ENCODE results near the gene ZNF667.

ZNF667 gene

DNA sequence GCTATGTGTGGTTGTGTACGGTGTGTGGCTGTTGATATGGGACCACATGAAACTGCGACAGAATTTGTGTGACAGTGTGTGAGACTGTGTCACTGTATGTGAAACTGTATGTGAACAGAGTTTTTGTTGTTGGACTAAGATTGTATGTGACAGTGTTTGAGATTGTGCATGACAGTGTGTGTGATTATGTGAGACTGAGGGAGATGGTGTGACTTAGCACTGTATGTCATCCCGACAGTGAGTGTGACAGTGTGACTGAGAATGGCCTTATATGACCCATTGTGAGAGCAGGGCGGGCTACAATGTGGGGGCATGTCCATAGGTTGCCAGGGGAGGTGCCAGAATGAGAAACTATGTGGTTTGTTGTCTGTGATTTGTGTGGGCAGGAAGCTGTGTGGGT is 72.1 kb downstream of the ZNF667 start:
- TF ChIP-seq, protein P1, sequence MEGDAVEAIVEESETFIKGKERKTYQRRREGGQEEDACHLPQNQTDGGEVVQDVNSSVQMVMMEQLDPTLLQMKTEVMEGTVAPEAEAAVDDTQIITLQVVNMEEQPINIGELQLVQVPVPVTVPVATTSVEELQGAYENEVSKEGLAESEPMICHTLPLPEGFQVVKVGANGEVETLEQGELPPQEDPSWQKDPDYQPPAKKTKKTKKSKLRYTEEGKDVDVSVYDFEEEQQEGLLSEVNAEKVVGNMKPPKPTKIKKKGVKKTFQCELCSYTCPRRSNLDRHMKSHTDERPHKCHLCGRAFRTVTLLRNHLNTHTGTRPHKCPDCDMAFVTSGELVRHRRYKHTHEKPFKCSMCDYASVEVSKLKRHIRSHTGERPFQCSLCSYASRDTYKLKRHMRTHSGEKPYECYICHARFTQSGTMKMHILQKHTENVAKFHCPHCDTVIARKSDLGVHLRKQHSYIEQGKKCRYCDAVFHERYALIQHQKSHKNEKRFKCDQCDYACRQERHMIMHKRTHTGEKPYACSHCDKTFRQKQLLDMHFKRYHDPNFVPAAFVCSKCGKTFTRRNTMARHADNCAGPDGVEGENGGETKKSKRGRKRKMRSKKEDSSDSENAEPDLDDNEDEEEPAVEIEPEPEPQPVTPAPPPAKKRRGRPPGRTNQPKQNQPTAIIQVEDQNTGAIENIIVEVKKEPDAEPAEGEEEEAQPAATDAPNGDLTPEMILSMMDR (IDR thresholded peaks at IDR 0.05; ENCODE audit: low read depth, low read length, missing control alignments) = no peak
- no peak for DNase-seq (ENCODE audit: extremely low read depth, low read depth)
- peak overlapping the region; percentile 64 for H3K4me3 ChIP-seq (replicated peaks; ENCODE audit: low read depth, low read length)

- DNase-seq (ENCODE audit: extremely low read depth, low read depth) = no peak
- H3K4me3 ChIP-seq (replicated peaks; ENCODE audit: low read depth, low read length) = peak overlapping the region; percentile 64
These were observed 72.5 kb downstream of the ZNF667 start for GRCh38 chr19:56404705-56405056.

DNA sequence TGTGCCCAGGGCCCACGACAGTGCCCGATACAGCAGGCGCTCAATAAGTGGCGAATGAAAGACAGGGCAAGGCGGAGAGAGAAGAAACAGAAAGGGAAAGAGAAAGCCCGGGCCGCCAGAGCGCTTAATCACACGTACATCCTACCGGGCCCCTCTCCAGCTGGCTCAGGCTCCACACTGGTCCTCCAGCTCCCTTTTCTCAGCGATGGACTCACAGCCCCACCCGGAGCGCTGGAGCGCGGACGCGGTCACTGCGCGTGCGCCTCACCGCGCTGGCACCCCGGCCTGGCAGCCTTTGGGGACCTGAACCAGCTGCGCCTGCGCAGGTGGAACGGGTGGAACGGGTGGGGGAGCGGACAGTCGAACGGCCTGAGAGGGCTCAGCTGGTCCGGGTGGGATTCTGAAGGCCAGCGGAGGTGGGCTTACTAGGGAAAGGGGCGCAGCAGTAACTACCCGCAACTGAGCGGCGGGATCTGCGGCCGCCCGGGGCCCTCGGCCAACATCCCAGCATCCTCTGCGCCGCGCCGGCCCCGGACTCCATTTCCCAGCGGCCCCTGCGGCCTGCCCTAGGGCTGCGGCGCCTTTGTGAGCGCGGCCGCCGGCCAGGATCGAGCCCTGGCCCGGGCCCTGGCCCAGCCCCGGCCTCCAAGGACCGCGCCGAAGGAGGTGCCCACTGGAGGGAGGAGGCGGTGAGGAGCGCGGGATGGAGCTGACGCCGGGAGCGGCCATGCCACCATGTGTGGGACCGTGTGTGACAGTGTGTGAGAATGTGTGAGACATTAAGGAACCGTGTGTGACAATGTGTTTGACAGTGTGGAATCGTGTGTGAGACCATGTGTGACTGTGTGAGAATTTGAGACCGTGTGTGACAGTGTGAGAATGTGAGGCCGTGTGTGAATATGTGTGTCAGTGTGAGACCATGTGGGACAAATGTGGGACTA is 73.1 kb downstream of the ZNF667 start, which contains the start of gene ZNF583:
Gene ZNF583 (plus strand): TSS at position 569 of the 941 bp plus-strand sequence. CDS start 2,783 bp downstream, outside the sequence.
- TF ChIP-seq, protein P1 (IDR thresholded peaks at IDR 0.05; ENCODE audit: low read depth, low read length, missing control alignments) = no peak
- H3K4me3 ChIP-seq (replicated peaks; ENCODE audit: low read depth, low read length) = peak within 1 kb of the TSS; percentile 64
- DNase-seq (ENCODE audit: extremely low read depth, low read depth) = peak; percentile 88

More at GRCh38 chr19:56404705-56405056, 72.5 kb downstream of the ZNF667 start:
- TF ChIP-seq, protein P1 (IDR thresholded peaks at IDR 0.05; ENCODE audit: low read depth, low read length, missing control alignments) = no peak

DNA sequence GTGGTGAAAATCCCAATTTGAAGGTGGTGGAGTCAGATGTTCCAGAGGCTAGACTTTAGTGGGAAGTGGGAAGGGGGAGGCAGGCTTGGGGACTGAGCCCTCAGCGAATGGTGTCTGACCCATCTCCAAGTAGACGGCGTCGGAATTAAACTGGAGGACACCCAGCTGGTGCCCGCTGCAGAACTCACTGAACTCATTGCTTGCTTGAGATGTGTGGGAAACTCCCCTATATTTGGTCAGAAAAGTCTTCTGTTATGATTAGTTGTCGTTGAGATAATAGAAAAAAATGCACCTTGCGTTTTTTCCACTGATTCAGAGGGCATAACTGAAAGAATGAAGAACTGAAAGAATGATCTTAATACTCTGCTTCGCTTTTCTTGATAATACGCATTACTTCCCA is 73.9 kb downstream of the ZNF667 start:
- H3K4me3 ChIP-seq (replicated peaks; ENCODE audit: low read depth, low read length) = peak overlapping the region; percentile 64
- no peak for DNase-seq (ENCODE audit: extremely low read depth, low read depth)

GRCh38 chr19:56400485-56400884 is 76.7 kb downstream of the ZNF667 start:
- DNase-seq (ENCODE audit: extremely low read depth, low read depth) = no peak
- TF ChIP-seq, protein P1 (IDR thresholded peaks at IDR 0.05; ENCODE audit: low read depth, low read length, missing control alignments) = no peak
- H3K4me3 ChIP-seq (replicated peaks; ENCODE audit: low read depth, low read length) = no peak overlapping the region

More for the DNA sequence above, 73.9 kb downstream of the ZNF667 start:
- TF ChIP-seq, protein P1 (IDR thresholded peaks at IDR 0.05; ENCODE audit: low read depth, low read length, missing control alignments) = no peak

DNA sequence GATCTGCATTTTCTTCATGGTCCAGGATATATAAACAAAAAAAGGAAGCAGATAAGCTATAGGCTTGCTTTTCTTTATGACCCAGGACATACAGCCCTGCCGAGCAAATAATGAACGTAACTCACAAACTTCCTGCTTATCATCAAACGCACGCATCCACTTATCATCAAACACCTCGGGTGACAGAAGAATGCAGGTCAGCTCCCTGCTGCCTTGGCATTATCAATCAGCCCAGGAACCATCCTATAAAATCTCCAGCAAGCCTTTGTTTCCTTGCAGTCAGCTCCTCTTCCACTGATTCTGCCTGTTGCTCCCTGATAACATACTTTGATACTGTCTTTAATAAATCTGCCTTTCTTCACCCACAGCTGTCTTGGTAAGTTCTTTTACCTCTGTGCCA is 78.3 kb downstream of the ZNF667 start:
- no peak for DNase-seq (ENCODE audit: extremely low read depth, low read depth)
- TF ChIP-seq, protein P1 (IDR thresholded peaks at IDR 0.05; ENCODE audit: low read depth, low read length, missing control alignments) = no peak
- H3K4me3 ChIP-seq (replicated peaks; ENCODE audit: low read depth, low read length) = no peak overlapping the region

Measured in HFF-Myc (cell line).